ENCODE results near the gene DYNC1I1. TPM values are rescaled to one million over a fixed set of nuclear protein-coding genes. Genes with fewer than 3 reads are reported as not detected.

The DYNC1I1 gene
- total and polyA plus RNA-seq, 2 donors (not counting 3 experiments of a cell fraction or from before 2014, with no cell fraction given): 1.8 to 3.6 TPM

DNA sequence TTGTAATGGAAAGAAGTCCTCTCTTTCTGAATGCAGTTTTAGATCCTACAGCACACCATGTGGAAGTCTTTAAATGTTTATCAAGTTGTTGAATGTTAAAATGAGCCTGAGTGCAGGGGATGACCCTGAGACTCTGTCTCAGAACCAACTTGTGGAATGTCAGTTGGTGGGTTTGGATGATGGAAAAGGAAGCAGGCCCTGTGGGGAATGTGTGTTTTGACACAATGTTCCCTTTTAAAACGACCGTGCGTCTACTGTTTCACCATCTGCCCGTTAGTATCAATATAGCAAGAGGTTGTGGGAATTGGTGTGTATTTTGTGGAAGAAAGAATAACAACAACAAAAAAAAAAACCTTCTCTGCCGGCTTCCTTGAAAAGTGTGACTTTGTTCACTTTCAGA, 8.3 kb downstream of the DYNC1I1 start:
- Histone ChIP-seq H2AFZ (ENCODE audit: low read depth, low read length) (no peak overlapping the region), H3K79me2 (ENCODE audit: control insufficient read depth, insufficient read depth, low read length) (no peaks in the 10 kb centered on the region), H4K20me1 (replicated peaks; ENCODE audit: control insufficient read depth, extremely low read depth, insufficient read depth, low read length) (no peaks in the 10 kb centered on the region), H3K9me3 (replicated peaks; ENCODE audit: control insufficient read depth, insufficient read depth, low read length) (no peaks in the 10 kb centered on the region), H3K9ac (replicated peaks; ENCODE audit: extremely low read depth, insufficient read depth, low read length) (no peak overlapping the region), H3K27ac (ENCODE audit: insufficient read depth, low read depth, low read length) (no peak overlapping the region), H3K4me1 (ENCODE audit: control insufficient read depth, extremely low read depth, insufficient read depth, low read length) (no peaks in the 10 kb centered on the region), H3K27me3 (ENCODE audit: control insufficient read depth in 2 of 2, insufficient read depth in 2 of 2, low read length in 2 of 2) (peaks cover 0 to 2% of the 10 kb centered on the region in 2 experiments), H3K4me3 (replicated peaks in 1 of 3; ENCODE audit: insufficient read depth in 1 of 3, low read depth in 1 of 3, low read length in 3 of 3) (no peak overlapping the region), H3K4me2 (ENCODE audit: insufficient read depth, low read length) (no peak overlapping the region), H3K9me1 (replicated peaks; ENCODE audit: control insufficient read depth, extremely low read depth, insufficient read depth, low read length) (no peaks in the 10 kb centered on the region), H3K36me3 (ENCODE audit: control insufficient read depth in 2 of 2, extremely low read depth in 1 of 2, insufficient read depth in 2 of 2, low read length in 2 of 2) (no peaks in the 10 kb centered on the region)
- CTCF ChIA-PET: interaction anchor here (1.0 kb wide), 1 partner anchor 11 kb away, joined by 3 read pairs; no protein-coding TSS in a partner anchor
- dilution Hi-C loops (cut with MboI; ENCODE audit: extremely low pct_ligation_motif_present, low sequenced_read_pairs) (no loop called here), intact Hi-C loops (cut with micrococcal nuclease) (no loop called here)
- POLR2A ChIA-PET: no interaction called here
- FAIRE-seq (no peak), DNase-seq (ENCODE audit: low read depth, low spot score) (no peak)
- TF ChIP-seq FOS (IDR thresholded peaks at IDR 0.05; ENCODE audit: borderline replicate concordance, insufficient read depth, low read length) (no peak), POLR2AphosphoS5 (IDR thresholded peaks at IDR 0.05; ENCODE audit: insufficient read depth, low read depth, low read length) (no peak), GATA2 (IDR thresholded peaks at IDR 0.05; ENCODE audit: insufficient read depth, insufficient read length, low read depth, low read length) (no peak), POLR2A (IDR thresholded peaks at IDR 0.05; ENCODE audit: low read depth, low read length) (no peak)
- TF ChIP-seq, protein P1, sequence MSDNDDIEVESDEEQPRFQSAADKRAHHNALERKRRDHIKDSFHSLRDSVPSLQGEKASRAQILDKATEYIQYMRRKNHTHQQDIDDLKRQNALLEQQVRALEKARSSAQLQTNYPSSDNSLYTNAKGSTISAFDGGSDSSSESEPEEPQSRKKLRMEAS (IDR thresholded peaks at IDR 0.05; ENCODE audit: insufficient read depth, insufficient read length): no peak
- no TSS peak for BruUV-seq (replicated peaks)

DNA sequence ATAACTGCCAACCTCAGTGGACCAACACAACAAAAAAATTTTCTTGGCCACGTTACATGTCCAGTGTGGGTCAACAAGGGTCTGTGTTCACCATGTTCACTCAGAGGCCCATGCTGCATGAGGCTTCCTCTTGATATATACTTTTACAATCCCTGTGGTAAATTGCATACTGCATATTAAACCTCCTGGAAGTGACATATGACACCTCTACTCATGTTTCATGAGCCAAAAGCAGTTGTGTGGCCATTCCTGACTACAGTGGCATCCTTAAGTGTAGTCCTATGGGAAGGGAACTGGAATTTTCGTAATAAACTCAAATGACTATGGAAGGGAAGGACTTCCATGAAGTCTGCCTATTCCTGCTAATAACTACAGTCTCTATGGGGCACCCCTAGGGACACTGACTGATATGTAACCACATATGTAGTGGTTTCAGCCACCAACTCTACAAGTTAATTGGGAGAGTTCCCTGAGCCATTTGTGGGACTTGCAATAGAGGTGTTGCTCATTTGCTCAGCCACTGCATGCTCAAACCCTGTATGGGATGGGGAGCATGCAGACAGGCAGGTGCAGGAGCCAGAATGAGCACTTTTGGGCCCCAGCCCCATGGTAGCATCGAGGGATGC, 9.7 kb downstream of the DYNC1I1 start:
- FAIRE-seq: no peak
- TF ChIP-seq EZH2 (IDR thresholded peaks at IDR 0.05; ENCODE audit: borderline replicate concordance, low read depth, low read length, severe bottlenecking): no peak
- no peak for TF ChIP-seq POLR2A (IDR thresholded peaks at IDR 0.05; ENCODE audit: low read depth, low read length)
- no peak for TF ChIP-seq FOS (IDR thresholded peaks at IDR 0.05; ENCODE audit: borderline replicate concordance, insufficient read depth, low read length)
- TF ChIP-seq, protein P1 (IDR thresholded peaks at IDR 0.05; ENCODE audit: insufficient read depth, insufficient read length): no peak
- no peak for TF ChIP-seq MYC (IDR thresholded peaks at IDR 0.05; ENCODE audit: low read depth, low read length)
- TF ChIP-seq JUN (IDR thresholded peaks at IDR 0.05; ENCODE audit: borderline replicate concordance, insufficient read depth, insufficient read length, low read depth): no peak
- no peak for TF ChIP-seq GATA2 (IDR thresholded peaks at IDR 0.05; ENCODE audit: insufficient read depth, insufficient read length, low read depth, low read length)
- TF ChIP-seq POLR2AphosphoS5 (IDR thresholded peaks at IDR 0.05; ENCODE audit: insufficient read depth, low read depth, low read length): no peak
- TF ChIP-seq, protein P2, sequence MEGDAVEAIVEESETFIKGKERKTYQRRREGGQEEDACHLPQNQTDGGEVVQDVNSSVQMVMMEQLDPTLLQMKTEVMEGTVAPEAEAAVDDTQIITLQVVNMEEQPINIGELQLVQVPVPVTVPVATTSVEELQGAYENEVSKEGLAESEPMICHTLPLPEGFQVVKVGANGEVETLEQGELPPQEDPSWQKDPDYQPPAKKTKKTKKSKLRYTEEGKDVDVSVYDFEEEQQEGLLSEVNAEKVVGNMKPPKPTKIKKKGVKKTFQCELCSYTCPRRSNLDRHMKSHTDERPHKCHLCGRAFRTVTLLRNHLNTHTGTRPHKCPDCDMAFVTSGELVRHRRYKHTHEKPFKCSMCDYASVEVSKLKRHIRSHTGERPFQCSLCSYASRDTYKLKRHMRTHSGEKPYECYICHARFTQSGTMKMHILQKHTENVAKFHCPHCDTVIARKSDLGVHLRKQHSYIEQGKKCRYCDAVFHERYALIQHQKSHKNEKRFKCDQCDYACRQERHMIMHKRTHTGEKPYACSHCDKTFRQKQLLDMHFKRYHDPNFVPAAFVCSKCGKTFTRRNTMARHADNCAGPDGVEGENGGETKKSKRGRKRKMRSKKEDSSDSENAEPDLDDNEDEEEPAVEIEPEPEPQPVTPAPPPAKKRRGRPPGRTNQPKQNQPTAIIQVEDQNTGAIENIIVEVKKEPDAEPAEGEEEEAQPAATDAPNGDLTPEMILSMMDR (IDR thresholded peaks at IDR 0.05; ENCODE audit: extremely low read depth in 1 of 2, insufficient read depth in 1 of 2, low read depth in 1 of 2, low read length in 2 of 2): no peak
- H3K9me1 ChIP-seq (replicated peaks; ENCODE audit: control insufficient read depth, extremely low read depth, insufficient read depth, low read length): no peaks in the 10 kb centered on the region
- H3K9ac ChIP-seq (replicated peaks; ENCODE audit: extremely low read depth, insufficient read depth, low read length): no peak overlapping the region
- H3K4me3 ChIP-seq (replicated peaks in 1 of 3; ENCODE audit: insufficient read depth in 1 of 3, low read depth in 1 of 3, low read length in 3 of 3): no peak overlapping the region
- BruUV-seq (replicated peaks): no TSS peak
- no peaks in the 10 kb centered on the region for H3K36me3 ChIP-seq (ENCODE audit: control insufficient read depth in 2 of 2, extremely low read depth in 1 of 2, insufficient read depth in 2 of 2, low read length in 2 of 2)
- no peaks in the 10 kb centered on the region for H4K20me1 ChIP-seq (replicated peaks; ENCODE audit: control insufficient read depth, extremely low read depth, insufficient read depth, low read length)
- no peak overlapping the region for H2AFZ ChIP-seq (ENCODE audit: low read depth, low read length)
- no peaks in the 10 kb centered on the region for H3K79me2 ChIP-seq (ENCODE audit: control insufficient read depth, insufficient read depth, low read length)
- CTCF ChIA-PET: no interaction called here
- H3K27ac ChIP-seq (ENCODE audit: insufficient read depth, low read depth, low read length): no peak overlapping the region
- no peak for DNase-seq (ENCODE audit: low read depth, low spot score)
- no peak overlapping the region for H3K4me2 ChIP-seq (ENCODE audit: insufficient read depth, low read length)
- H3K27me3 ChIP-seq (ENCODE audit: control insufficient read depth in 2 of 2, insufficient read depth in 2 of 2, low read length in 2 of 2): peaks cover 0 to 2% of the 10 kb centered on the region in 2 experiments
- H3K9me3 ChIP-seq (replicated peaks; ENCODE audit: control insufficient read depth, insufficient read depth, low read length): no peaks in the 10 kb centered on the region
- H3K4me1 ChIP-seq (ENCODE audit: control insufficient read depth, extremely low read depth, insufficient read depth, low read length): no peaks in the 10 kb centered on the region
- POLR2A ChIA-PET: no interaction called here
- intact Hi-C loops (cut with micrococcal nuclease): no loop called here
- dilution Hi-C loops (cut with MboI; ENCODE audit: extremely low pct_ligation_motif_present, low sequenced_read_pairs): no loop called here
